ENCODE data around the gene CST9.
"Not testable (repeated sequence)": the region's sequence is repeated elsewhere in the genome, so short reads cannot be mapped to it uniquely, and the experiment has no call there.

The CST9 gene

DNA sequence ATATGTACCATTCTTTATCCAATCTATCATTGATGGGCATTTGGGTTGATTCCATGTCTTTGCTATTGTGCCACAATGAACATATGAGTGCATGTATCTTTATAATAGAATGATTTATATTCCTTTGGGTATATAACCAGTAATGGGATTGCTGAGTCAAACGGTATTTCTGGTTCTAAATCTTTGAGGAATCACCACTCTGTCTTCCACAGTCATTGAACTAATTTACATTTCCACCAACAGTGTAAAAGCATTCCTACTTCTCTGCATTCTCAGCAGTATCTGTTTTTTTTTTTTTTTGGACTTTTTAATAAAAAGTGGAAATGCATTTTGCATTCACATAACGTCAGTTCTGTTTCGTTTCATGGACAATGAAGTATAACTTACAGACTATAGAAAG is 16.7 kb upstream of the CST9 start:
- not testable (repeated sequence) for H3K4me1 ChIP-seq (ENCODE audit: control insufficient read depth, insufficient read depth, low read length); H3K9me3 ChIP-seq (ENCODE audit: control insufficient read depth in 2 of 2, low read length in 2 of 2); H3K27me3 ChIP-seq (ENCODE audit: control insufficient read depth in 1 of 2, insufficient read depth in 2 of 2, low read length in 2 of 2); H3K36me3 ChIP-seq (ENCODE audit: control insufficient read depth in 2 of 2, insufficient read depth in 2 of 2, low read length in 2 of 2)
- Histone ChIP-seq H3K9ac (ENCODE audit: low read length in 2 of 2) (peak overlapping the region in 1 of 2 donors; percentile 66), H3K4me3 (ENCODE audit: low read length in 2 of 2) (peak overlapping the region; percentile 61 to 64), H3K27ac (ENCODE audit: low read length) (peak overlapping the region; percentile 81)

GRCh38 chr20:23620670-23621386 is 15.1 kb upstream of the CST9 start:
- not testable (repeated sequence) for H3K4me3 ChIP-seq (ENCODE audit: low read length in 2 of 2); H3K27ac ChIP-seq (ENCODE audit: low read length); H3K36me3 ChIP-seq (ENCODE audit: control insufficient read depth in 2 of 2, insufficient read depth in 2 of 2, low read length in 2 of 2); H3K27me3 ChIP-seq (ENCODE audit: control insufficient read depth in 1 of 2, insufficient read depth in 2 of 2, low read length in 2 of 2); H3K9me3 ChIP-seq (ENCODE audit: control insufficient read depth in 2 of 2, low read length in 2 of 2); H3K4me1 ChIP-seq (ENCODE audit: control insufficient read depth, insufficient read depth, low read length); H3K9ac ChIP-seq (ENCODE audit: low read length in 2 of 2)

GRCh38 chr20:23614163-23614562 is 8.4 kb upstream of the CST9 start:
- Histone ChIP-seq H3K9me3 (ENCODE audit: control insufficient read depth in 2 of 2, low read length in 2 of 2) (no peaks in the 10 kb centered on the region), H3K4me3 (ENCODE audit: low read length in 2 of 2) (no peak overlapping the region), H3K27ac (ENCODE audit: low read length) (no peak overlapping the region), H3K9ac (ENCODE audit: low read length in 2 of 2) (no peak overlapping the region), H3K27me3 (ENCODE audit: control insufficient read depth in 1 of 2, insufficient read depth in 2 of 2, low read length in 2 of 2) (no peaks in the 10 kb centered on the region), H3K36me3 (ENCODE audit: control insufficient read depth in 2 of 2, insufficient read depth in 2 of 2, low read length in 2 of 2) (no peaks in the 10 kb centered on the region), H3K4me1 (ENCODE audit: control insufficient read depth, insufficient read depth, low read length) (peaks cover 5% of the 10 kb centered on the region)

DNA sequence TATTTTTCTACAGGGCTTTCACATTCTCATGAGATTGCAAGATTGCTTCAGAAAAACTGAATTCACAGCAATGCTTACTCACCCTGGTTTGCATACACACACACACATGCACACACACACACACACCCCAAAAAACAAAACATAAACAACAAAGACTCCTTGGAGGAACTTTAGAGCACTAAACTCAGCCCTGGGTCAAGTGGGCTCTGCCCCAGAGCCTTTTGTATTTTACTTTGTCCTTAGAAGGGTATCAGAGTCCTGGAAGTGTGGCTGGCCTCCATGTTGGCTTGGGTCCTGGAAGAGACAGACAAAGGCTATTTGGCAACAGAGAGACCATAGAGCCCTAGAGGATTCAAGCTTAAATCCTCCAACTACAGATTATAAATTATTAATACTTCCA is 8.0 kb upstream of the CST9 start:
- no peaks in the 10 kb centered on the region for H3K9me3 ChIP-seq (ENCODE audit: control insufficient read depth in 2 of 2, low read length in 2 of 2)
- H3K27ac ChIP-seq (ENCODE audit: low read length), result no peak overlapping the region

DNA sequence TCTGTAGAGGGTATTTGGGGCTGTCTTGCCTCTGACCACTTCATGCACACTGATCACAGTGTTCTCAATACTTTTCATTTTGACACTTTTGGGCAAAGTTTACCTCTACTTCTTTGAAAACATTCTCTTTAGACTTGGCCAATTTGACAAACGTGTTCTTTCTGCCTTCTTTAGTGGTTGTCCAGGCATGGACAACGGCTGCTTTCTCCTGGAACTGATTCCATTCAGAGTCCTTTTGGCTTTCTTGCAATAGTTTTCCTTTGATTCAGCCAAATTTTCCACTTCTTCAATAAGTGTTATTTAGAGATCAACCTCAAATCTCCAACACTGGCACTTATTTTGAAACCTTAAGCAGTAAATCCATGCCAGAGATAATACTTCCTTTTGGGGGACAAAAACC is 6.7 kb upstream of the CST9 start:
- Histone ChIP-seq H3K4me1 (ENCODE audit: control insufficient read depth, insufficient read depth, low read length) (peaks cover 5% of the 10 kb centered on the region), H3K4me3 (ENCODE audit: low read length in 2 of 2) (no peak overlapping the region), H3K9me3 (ENCODE audit: control insufficient read depth in 2 of 2, low read length in 2 of 2) (no peaks in the 10 kb centered on the region), H3K9ac (ENCODE audit: low read length in 2 of 2) (no peak overlapping the region), H3K27me3 (ENCODE audit: control insufficient read depth in 1 of 2, insufficient read depth in 2 of 2, low read length in 2 of 2) (no peaks in the 10 kb centered on the region), H3K27ac (ENCODE audit: low read length) (no peak overlapping the region), H3K36me3 (ENCODE audit: control insufficient read depth in 2 of 2, insufficient read depth in 2 of 2, low read length in 2 of 2) (no peaks in the 10 kb centered on the region)

More for the DNA sequence above, 8.0 kb upstream of the CST9 start:
- Histone ChIP-seq H3K4me1 (ENCODE audit: control insufficient read depth, insufficient read depth, low read length) (peaks cover 5% of the 10 kb centered on the region), H3K36me3 (ENCODE audit: control insufficient read depth in 2 of 2, insufficient read depth in 2 of 2, low read length in 2 of 2) (no peaks in the 10 kb centered on the region), H3K4me3 (ENCODE audit: low read length in 2 of 2) (no peak overlapping the region), H3K9ac (ENCODE audit: low read length in 2 of 2) (no peak overlapping the region), H3K27me3 (ENCODE audit: control insufficient read depth in 1 of 2, insufficient read depth in 2 of 2, low read length in 2 of 2) (no peaks in the 10 kb centered on the region)

DNA sequence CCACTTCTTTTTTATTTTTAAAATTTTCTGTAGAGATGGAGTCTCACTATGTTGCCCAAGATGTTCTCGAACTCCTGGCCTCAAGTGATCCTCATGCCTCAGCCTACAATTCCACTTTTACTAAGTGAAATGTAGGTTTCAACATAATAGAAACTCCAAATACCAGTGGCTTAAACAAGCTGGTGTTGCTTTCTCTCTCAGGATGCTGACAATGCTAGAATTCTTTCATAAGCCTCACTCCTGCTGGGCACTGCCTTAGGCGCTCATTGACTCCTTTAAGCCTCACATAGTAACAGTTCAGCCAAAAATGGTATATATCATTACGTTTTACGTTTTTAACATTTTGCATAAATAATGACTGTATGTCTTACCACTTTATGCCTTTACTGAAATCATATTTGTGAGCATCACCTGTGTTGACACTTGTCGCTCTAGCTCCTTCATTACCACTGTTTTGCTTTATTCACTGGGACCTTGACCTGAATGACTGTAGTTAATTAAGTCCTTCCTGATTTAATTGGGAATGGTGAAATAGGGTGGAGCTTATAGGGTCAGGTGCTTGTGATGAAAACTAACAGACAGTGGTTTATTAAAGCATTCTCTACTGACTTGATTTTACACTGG is 3.9 kb upstream of the CST9 start:
- no peak overlapping the region for H3K9ac ChIP-seq (ENCODE audit: low read length in 2 of 2)
- H3K4me3 ChIP-seq (ENCODE audit: low read length in 2 of 2), result no peak overlapping the region
- no peak overlapping the region for H3K27ac ChIP-seq (ENCODE audit: low read length)
- no peaks in the 10 kb centered on the region for H3K36me3 ChIP-seq (ENCODE audit: control insufficient read depth in 2 of 2, insufficient read depth in 2 of 2, low read length in 2 of 2)
- peaks cover 10% of the 10 kb centered on the region for H3K4me1 ChIP-seq (ENCODE audit: control insufficient read depth, insufficient read depth, low read length)
- peaks cover 0 to 3% of the 10 kb centered on the region in 2 donors for H3K27me3 ChIP-seq (ENCODE audit: control insufficient read depth in 1 of 2, insufficient read depth in 2 of 2, low read length in 2 of 2)
- no peaks in the 10 kb centered on the region for H3K9me3 ChIP-seq (ENCODE audit: control insufficient read depth in 2 of 2, low read length in 2 of 2)

GRCh38 chr20:23608251-23608846 is 2.6 kb upstream of the CST9 start:
- H3K27ac ChIP-seq (ENCODE audit: low read length), result no peak overlapping the region
- no peak overlapping the region for H3K9ac ChIP-seq (ENCODE audit: low read length in 2 of 2)

DNA sequence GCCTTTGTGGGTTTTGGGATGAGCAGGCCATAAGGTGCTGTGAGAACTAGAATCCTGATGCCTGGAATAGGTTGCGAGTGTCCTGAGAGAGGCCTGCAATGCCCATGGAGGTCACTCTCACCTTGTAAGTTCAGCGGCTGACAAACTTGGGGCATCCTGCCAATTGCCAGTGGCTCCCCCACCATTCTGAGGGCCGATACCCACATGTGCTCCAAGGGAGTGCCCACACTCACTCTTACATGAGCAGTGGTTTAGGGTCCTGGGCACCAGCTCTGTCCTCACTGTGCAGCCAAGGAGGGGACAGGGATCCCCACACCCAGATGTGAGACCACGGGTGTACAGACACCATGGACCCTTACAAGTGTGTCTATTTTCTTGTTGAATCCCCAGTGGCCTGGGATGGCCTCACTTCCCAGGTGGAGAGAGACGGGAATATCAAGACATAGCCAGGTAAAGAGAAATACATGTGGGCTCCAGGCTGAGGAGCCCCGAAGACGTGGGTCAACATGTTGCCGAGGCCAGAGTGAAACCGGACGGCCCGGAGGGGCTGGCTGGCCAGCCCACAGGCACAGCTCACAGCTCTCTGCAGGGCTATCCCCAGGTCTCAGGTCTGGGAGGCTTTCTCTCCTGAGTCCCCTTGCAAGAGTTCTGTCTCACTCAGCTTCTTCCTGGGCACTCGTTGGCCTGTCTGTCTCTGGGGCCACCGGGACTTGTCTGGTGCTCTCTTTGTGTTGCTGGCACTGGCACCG is 2.0 kb upstream of the CST9 start:
- H3K9ac ChIP-seq (ENCODE audit: low read length in 2 of 2), result no peak overlapping the region
- H3K4me1 ChIP-seq (ENCODE audit: control insufficient read depth, insufficient read depth, low read length), result peaks cover 5% of the 10 kb centered on the region
- H3K36me3 ChIP-seq (ENCODE audit: control insufficient read depth in 2 of 2, insufficient read depth in 2 of 2, low read length in 2 of 2), result no peaks in the 10 kb centered on the region
- no peak overlapping the region for H3K27ac ChIP-seq (ENCODE audit: low read length)
- peaks cover 0 to 6% of the 10 kb centered on the region in 2 donors for H3K27me3 ChIP-seq (ENCODE audit: control insufficient read depth in 1 of 2, insufficient read depth in 2 of 2, low read length in 2 of 2)
- no peaks in the 10 kb centered on the region for H3K9me3 ChIP-seq (ENCODE audit: control insufficient read depth in 2 of 2, low read length in 2 of 2)
- H3K4me3 ChIP-seq (ENCODE audit: low read length in 2 of 2), result no peak overlapping the region

More at GRCh38 chr20:23608251-23608846, 2.6 kb upstream of the CST9 start:
- Histone ChIP-seq H3K27me3 (ENCODE audit: control insufficient read depth in 1 of 2, insufficient read depth in 2 of 2, low read length in 2 of 2) (peaks cover 0 to 3% of the 10 kb centered on the region in 2 donors), H3K4me1 (ENCODE audit: control insufficient read depth, insufficient read depth, low read length) (peaks cover 5% of the 10 kb centered on the region), H3K4me3 (ENCODE audit: low read length in 2 of 2) (no peak overlapping the region), H3K9me3 (ENCODE audit: control insufficient read depth in 2 of 2, low read length in 2 of 2) (no peaks in the 10 kb centered on the region), H3K36me3 (ENCODE audit: control insufficient read depth in 2 of 2, insufficient read depth in 2 of 2, low read length in 2 of 2) (no peaks in the 10 kb centered on the region)

- Histone ChIP-seq H3K27me3 (ENCODE audit: control insufficient read depth in 1 of 2, insufficient read depth in 2 of 2, low read length in 2 of 2) (peaks cover 0 to 6% of the 10 kb centered on the region in 2 donors), H3K9me3 (ENCODE audit: control insufficient read depth in 2 of 2, low read length in 2 of 2) (no peaks in the 10 kb centered on the region), H3K9ac (ENCODE audit: low read length in 2 of 2) (peak overlapping the region in 1 of 2 donors; percentile 21), H3K36me3 (ENCODE audit: control insufficient read depth in 2 of 2, insufficient read depth in 2 of 2, low read length in 2 of 2) (no peaks in the 10 kb centered on the region), H3K27ac (ENCODE audit: low read length) (no peak overlapping the region), H3K4me1 (ENCODE audit: control insufficient read depth, insufficient read depth, low read length) (peaks cover 5% of the 10 kb centered on the region), H3K4me3 (ENCODE audit: low read length in 2 of 2) (no peak overlapping the region)
Observed at GRCh38 chr20:23606652-23607049, 934 bp upstream of the CST9 start.

DNA sequence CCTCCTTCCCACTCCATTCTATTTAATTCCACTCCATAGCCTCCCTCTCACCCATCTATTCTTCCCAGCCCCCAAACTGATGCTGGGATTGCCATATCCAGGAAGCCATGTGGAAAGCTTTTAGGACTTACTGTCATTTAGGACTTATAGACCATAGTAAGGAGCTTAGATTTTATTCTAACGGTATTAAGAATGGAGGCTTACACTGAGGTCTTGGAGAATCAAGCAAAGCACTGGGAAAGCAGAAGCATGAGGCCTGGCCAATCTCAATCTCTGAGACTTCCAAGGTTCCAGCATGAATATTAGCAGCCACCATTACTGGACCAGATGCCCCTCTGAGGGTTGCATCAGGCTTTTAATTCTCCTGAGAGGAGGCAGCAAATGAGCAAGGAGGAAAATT is 1.4 kb downstream of the CST9 start:
- Histone ChIP-seq H3K36me3 (ENCODE audit: control insufficient read depth in 2 of 2, insufficient read depth in 2 of 2, low read length in 2 of 2) (no peaks in the 10 kb centered on the region), H3K4me1 (ENCODE audit: control insufficient read depth, insufficient read depth, low read length) (peaks cover 5% of the 10 kb centered on the region), H3K27ac (ENCODE audit: low read length) (no peak overlapping the region)

More for the DNA sequence above, 1.4 kb downstream of the CST9 start:
- Histone ChIP-seq H3K9me3 (ENCODE audit: control insufficient read depth in 2 of 2, low read length in 2 of 2) (no peaks in the 10 kb centered on the region), H3K9ac (ENCODE audit: low read length in 2 of 2) (no peak overlapping the region), H3K4me3 (ENCODE audit: low read length in 2 of 2) (no peak overlapping the region), H3K27me3 (ENCODE audit: control insufficient read depth in 1 of 2, insufficient read depth in 2 of 2, low read length in 2 of 2) (peaks cover 0 to 6% of the 10 kb centered on the region in 2 donors)

All from stomach smooth muscle (tissue), 2 donors.